ENCODE data around the gene ZNF502.

Gene ZNF502

GRCh38 chr3:44678480-44679116, 33.9 kb upstream of the ZNF502 start:
- Mint-ChIP-seq H3K4me3 (no peak overlapping the region), H3K27me3 (ENCODE audit: low read depth) (no peaks in the 10 kb centered on the region), H3K27ac (no peak overlapping the region), H3K36me3 (ENCODE audit: low read depth) (peaks cover 53% of the 10 kb centered on the region), H3K9me3 (peaks cover 45% of the 10 kb centered on the region), H3K4me1 (no peaks in the 10 kb centered on the region)
- TF ChIP-seq CTCF (IDR thresholded peaks at IDR 0.05; ENCODE audit: unreplicated experiment in 3 of 3), result no peak

GRCh38 chr3:44680921-44681455, 31.5 kb upstream of the ZNF502 start:
- Mint-ChIP-seq H3K4me3 (no peak overlapping the region), H3K4me1 (peaks cover 11% of the 10 kb centered on the region), H3K27me3 (ENCODE audit: low read depth) (no peaks in the 10 kb centered on the region), H3K36me3 (ENCODE audit: low read depth) (peaks cover 67% of the 10 kb centered on the region), H3K9me3 (peaks cover 56% of the 10 kb centered on the region), H3K27ac (no peak overlapping the region)
- TF ChIP-seq CTCF (IDR thresholded peaks at IDR 0.05; ENCODE audit: unreplicated experiment in 3 of 3), result no peak

GRCh38 chr3:44682182-44682896, 30.1 kb upstream of the ZNF502 start:
- Mint-ChIP-seq H3K9me3 (peaks cover 59% of the 10 kb centered on the region), H3K27ac (no peak overlapping the region), H3K36me3 (ENCODE audit: low read depth) (peaks cover 57% of the 10 kb centered on the region), H3K4me3 (peak overlapping the region in 1 of 3 experiments; percentile 21), H3K4me1 (peaks cover 11% of the 10 kb centered on the region), H3K27me3 (ENCODE audit: low read depth) (no peaks in the 10 kb centered on the region)
- no peak for TF ChIP-seq CTCF (IDR thresholded peaks at IDR 0.05; ENCODE audit: unreplicated experiment in 3 of 3)

GRCh38 chr3:44685128-44685800, 27.2 kb upstream of the ZNF502 start:
- Mint-ChIP-seq H3K27ac (peak overlapping the region; percentile 5 to 73 (median 35)), H3K27me3 (ENCODE audit: low read depth) (no peaks in the 10 kb centered on the region), H3K36me3 (ENCODE audit: low read depth) (peaks cover 53% of the 10 kb centered on the region), H3K9me3 (peaks cover 73% of the 10 kb centered on the region), H3K4me3 (peak overlapping the region; percentile 81 to 89 (median 88)), H3K4me1 (peaks cover 11% of the 10 kb centered on the region)
- no peak for TF ChIP-seq CTCF (IDR thresholded peaks at IDR 0.05; ENCODE audit: unreplicated experiment in 3 of 3)

- Mint-ChIP-seq H3K4me3 (peak overlapping the region in 1 of 3 experiments; percentile 60), H3K36me3 (ENCODE audit: low read depth) (peaks cover 30% of the 10 kb centered on the region)
These were observed 24.6 kb upstream of the ZNF502 start for GRCh38 chr3:44687898-44688297.

More at GRCh38 chr3:44687898-44688297, 24.6 kb upstream of the ZNF502 start:
- peaks cover 61% of the 10 kb centered on the region for H3K9me3 Mint-ChIP-seq
- H3K27ac Mint-ChIP-seq, result no peak overlapping the region
- peaks cover 4% of the 10 kb centered on the region for H3K27me3 Mint-ChIP-seq (ENCODE audit: low read depth)
- TF ChIP-seq CTCF (IDR thresholded peaks at IDR 0.05; ENCODE audit: unreplicated experiment in 3 of 3), result no peak
- peaks cover 11% of the 10 kb centered on the region for H3K4me1 Mint-ChIP-seq
